HFFc6 (cell line): ENCODE data around the gene POLR2H. TPM values are rescaled to one million over a fixed set of nuclear protein-coding genes. Genes with fewer than 3 reads are reported as not detected.
A peak's percentile ranks its signal among the peaks of the same experiment; 100 is the strongest.

Experiments
- DNase-seq: peaks from one replicate; pipeline ENCODE4 v3.0.0-alpha.2; 2018
- H3K27ac Mint-ChIP-seq: 2 replicates; pipeline ENCODE4 v1.8.0; 2020; ENCODE audit warnings: mild to moderate bottlenecking, mixed read lengths
- H3K27me3 Mint-ChIP-seq: 2 replicates; pipeline ENCODE4 v1.8.0; 2021; ENCODE audit warnings: mild to moderate bottlenecking, moderate library complexity, mixed read lengths; ENCODE audit not compliant: insufficient read depth
- H3K36me3 Mint-ChIP-seq: 2 replicates; pipeline ENCODE4 v1.8.0; 2021; ENCODE audit warnings: low read depth, mixed read lengths
- H3K4me1 Mint-ChIP-seq: 2 replicates; pipeline ENCODE4 v1.8.0; 2020; ENCODE audit warnings: low read depth, mixed read lengths
- H3K4me3 Mint-ChIP-seq: 2 replicates; pipeline ENCODE4 v1.8.0; 2020; ENCODE audit warnings: mild to moderate bottlenecking, moderate library complexity, mixed read lengths
- H3K9me3 Mint-ChIP-seq: 2 replicates; pipeline ENCODE4 v1.8.0; 2020; ENCODE audit warnings: mild to moderate bottlenecking, mixed read lengths
- CTCF ChIP-seq: fragments of 200-600 bp; sonication (generic); IDR thresholded peaks from 2 replicates; pipeline ENCODE4 v1.5.0; 2021; ENCODE audit warnings: antibody characterized with exemption, mild to moderate bottlenecking
- total RNA-seq, 6 experiments: library from RNA; stranded (reverse); fragmentation: NEBNext Ultra II Directional; extraction: Animal tissue kit (Norgen Biotek cat#: 25700); gene quantifications; 2 replicates in 1 of 6; 3 replicates in 5 of 6; pipeline ENCODE4 v1.2.3, GENCODE V29; 2021

Gene POLR2H
- total RNA-seq, 6 experiments from 2014 or later: 45.4 to 68.6 (median 50.1) TPM

GRCh38 chr3:184323696-184324095 is 37.8 kb upstream of the POLR2H start:
- Mint-ChIP-seq H3K9me3 (no peaks in the 10 kb centered on the region), H3K27ac (peak overlapping the region; percentile 29; the same call in 1 of the 2 replicates), H3K4me3 (no peak overlapping the region), H3K27me3 (peaks cover 3% of the 10 kb centered on the region), H3K36me3 (peaks cover 65% of the 10 kb centered on the region), H3K4me1 (peaks cover 47% of the 10 kb centered on the region)
- DNase-seq: no peak
- TF ChIP-seq CTCF: no peak

DNA sequence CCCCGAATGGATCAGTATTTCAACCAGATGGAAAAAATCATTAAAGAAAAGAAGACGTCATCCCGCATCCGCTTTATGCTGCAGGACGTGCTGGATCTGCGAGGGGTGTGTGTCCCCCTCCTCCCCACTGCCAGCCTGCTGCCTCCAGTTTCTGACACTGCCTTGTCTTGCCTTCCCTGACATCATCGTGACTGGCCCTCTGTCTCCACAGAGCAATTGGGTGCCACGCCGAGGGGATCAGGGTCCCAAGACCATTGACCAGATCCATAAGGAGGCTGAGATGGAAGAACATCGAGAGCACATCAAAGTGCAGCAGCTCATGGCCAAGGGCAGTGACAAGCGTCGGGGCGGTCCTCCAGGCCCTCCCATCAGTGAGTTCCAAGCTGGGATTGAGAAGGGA is 36.2 kb upstream of the POLR2H start:
- DNase-seq: no peak
- Mint-ChIP-seq H3K4me3 (no peak overlapping the region), H3K27me3 (peaks cover 4% of the 10 kb centered on the region), H3K4me1 (peaks cover 45% of the 10 kb centered on the region), H3K36me3 (peaks cover 79% of the 10 kb centered on the region), H3K9me3 (no peaks in the 10 kb centered on the region), H3K27ac (peak overlapping the region; percentile 33; the same call in 1 of the 2 replicates)
- no peak for TF ChIP-seq CTCF

GRCh38 chr3:184325715-184326369 is 35.7 kb upstream of the POLR2H start:
- no peak for DNase-seq
- Mint-ChIP-seq H3K4me3 (no peak overlapping the region), H3K27ac (peak overlapping the region; percentile 33; the same call in 1 of the 2 replicates), H3K9me3 (no peaks in the 10 kb centered on the region), H3K36me3 (peaks cover 82% of the 10 kb centered on the region), H3K27me3 (peaks cover 4% of the 10 kb centered on the region), H3K4me1 (peaks cover 45% of the 10 kb centered on the region)
- no peak for TF ChIP-seq CTCF

GRCh38 chr3:184327171-184327570 is 34.3 kb upstream of the POLR2H start:
- Mint-ChIP-seq H3K36me3 (peaks cover 88% of the 10 kb centered on the region), H3K4me1 (peaks cover 50% of the 10 kb centered on the region), H3K9me3 (no peaks in the 10 kb centered on the region), H3K4me3 (no peak overlapping the region), H3K27me3 (peaks cover 7% of the 10 kb centered on the region), H3K27ac (peak overlapping the region; percentile 29)
- TF ChIP-seq CTCF: no peak
- no peak for DNase-seq

DNA sequence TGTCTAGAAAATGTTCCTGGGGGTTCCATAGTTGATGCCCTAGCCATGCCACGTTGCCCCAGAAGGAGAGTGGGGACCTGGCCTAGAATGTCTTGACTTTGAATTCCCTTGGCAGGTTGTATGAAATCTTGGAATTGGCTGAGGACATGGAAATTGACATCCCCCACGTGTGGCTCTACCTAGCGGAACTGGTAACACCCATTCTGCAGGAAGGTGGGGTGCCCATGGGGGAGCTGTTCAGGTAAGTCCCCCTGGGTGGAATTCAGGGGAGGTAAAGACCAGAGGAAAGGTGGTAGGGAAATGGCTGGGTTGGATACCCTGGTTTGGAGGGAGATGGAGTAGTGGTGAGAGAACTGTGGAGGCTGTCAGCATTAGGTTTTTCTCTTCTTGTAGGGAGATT is 33.0 kb upstream of the POLR2H start:
- Mint-ChIP-seq H3K4me1 (peaks cover 64% of the 10 kb centered on the region), H3K27ac (peak overlapping the region; percentile 57), H3K27me3 (peaks cover 15% of the 10 kb centered on the region), H3K9me3 (no peaks in the 10 kb centered on the region), H3K36me3 (peaks cover 88% of the 10 kb centered on the region), H3K4me3 (no peak overlapping the region)
- no peak for DNase-seq
- TF ChIP-seq CTCF: no peak
